AG09309 (cell line): ENCODE measurements around the gene CAMK2B.

ENCODE experiments used
- DNase-seq: peaks from one replicate; pipeline ENCODE4 v3.0.0-alpha.2; 2010; ENCODE audit warnings: low read depth
- H3K4me3 ChIP-seq: 2 replicates; pipeline ENCODE4 v1.5.1; 2011; ENCODE audit warnings: mild to moderate bottlenecking, low read depth, low read length, moderate library complexity; ENCODE audit not compliant: control insufficient read depth
- CTCF ChIP-seq: IDR thresholded peaks from 2 replicates; pipeline ENCODE4 v1.5.1; 2011; ENCODE audit warnings: mild to moderate bottlenecking, low read depth, low read length, inconsistent platforms; ENCODE audit not compliant: insufficient read depth, control insufficient read depth; ENCODE audit errors: missing control alignments

The CAMK2B gene

GRCh38 chr7:44367475-44368043, 42.2 kb upstream of the CAMK2B start:
- no peak for DNase-seq
- no peak for TF ChIP-seq CTCF
- H3K4me3 ChIP-seq = no peak overlapping the region

- no peak for DNase-seq
- no peak for TF ChIP-seq CTCF
- H3K4me3 ChIP-seq = no peak overlapping the region
These were observed 41.6 kb upstream of the CAMK2B start for GRCh38 chr7:44366986-44367385.

GRCh38 chr7:44353668-44354067, 28.3 kb upstream of the CAMK2B start:
- no peak for TF ChIP-seq CTCF
- no peak for DNase-seq
- H3K4me3 ChIP-seq = no peak overlapping the region

GRCh38 chr7:44348851-44349781, 23.7 kb upstream of the CAMK2B start:
- no peak overlapping the region for H3K4me3 ChIP-seq
- no peak for TF ChIP-seq CTCF
- no peak for DNase-seq

GRCh38 chr7:44348300-44348699, 22.9 kb upstream of the CAMK2B start:
- H3K4me3 ChIP-seq = no peak overlapping the region
- peak; percentile 69 for TF ChIP-seq CTCF
- no peak for DNase-seq

GRCh38 chr7:44347546-44348114, 22.2 kb upstream of the CAMK2B start:
- no peak overlapping the region for H3K4me3 ChIP-seq
- no peak for DNase-seq
- no peak for TF ChIP-seq CTCF
